Astrocyte (in vitro differentiated cells and primary cell): ENCODE measurements around the gene RPS4Y1.

Source experiments
- EZH2 ChIP-seq: IDR thresholded peaks from 2 replicates; pipeline ENCODE4 v1.6.1; 2012; ENCODE audit warnings: mild to moderate bottlenecking, low read length, inconsistent platforms; ENCODE audit not compliant: insufficient read depth
- TF ChIP-seq, protein P1 (sequence below): IDR thresholded peaks from 2 replicates; pipeline ENCODE4 v1.5.1; 2011; ENCODE audit warnings: low read depth, mild to moderate bottlenecking, inconsistent platforms, low read length, moderate library complexity; ENCODE audit not compliant: insufficient read depth

DNA sequence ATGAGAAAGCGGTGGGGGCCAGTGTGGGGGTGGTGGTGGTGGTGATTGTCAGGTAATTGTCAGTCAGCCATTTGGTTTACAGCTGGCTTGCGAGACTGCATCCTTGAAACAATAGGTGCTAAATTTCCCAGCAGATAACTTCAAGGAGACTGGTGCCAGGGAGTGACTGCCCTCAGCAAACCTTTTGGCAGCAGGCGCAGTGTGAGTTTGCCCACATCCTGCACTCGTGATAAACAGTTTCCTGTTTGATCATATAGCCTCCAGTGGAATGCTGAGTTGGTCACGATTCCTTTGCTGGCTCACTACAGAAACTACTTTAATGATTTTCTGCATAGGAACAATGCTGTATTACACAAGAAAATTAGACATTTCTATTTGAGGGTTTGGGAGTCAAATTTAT is 46.0 kb downstream of the RPS4Y1 start:
- no peak for TF ChIP-seq EZH2
- TF ChIP-seq, protein P1, sequence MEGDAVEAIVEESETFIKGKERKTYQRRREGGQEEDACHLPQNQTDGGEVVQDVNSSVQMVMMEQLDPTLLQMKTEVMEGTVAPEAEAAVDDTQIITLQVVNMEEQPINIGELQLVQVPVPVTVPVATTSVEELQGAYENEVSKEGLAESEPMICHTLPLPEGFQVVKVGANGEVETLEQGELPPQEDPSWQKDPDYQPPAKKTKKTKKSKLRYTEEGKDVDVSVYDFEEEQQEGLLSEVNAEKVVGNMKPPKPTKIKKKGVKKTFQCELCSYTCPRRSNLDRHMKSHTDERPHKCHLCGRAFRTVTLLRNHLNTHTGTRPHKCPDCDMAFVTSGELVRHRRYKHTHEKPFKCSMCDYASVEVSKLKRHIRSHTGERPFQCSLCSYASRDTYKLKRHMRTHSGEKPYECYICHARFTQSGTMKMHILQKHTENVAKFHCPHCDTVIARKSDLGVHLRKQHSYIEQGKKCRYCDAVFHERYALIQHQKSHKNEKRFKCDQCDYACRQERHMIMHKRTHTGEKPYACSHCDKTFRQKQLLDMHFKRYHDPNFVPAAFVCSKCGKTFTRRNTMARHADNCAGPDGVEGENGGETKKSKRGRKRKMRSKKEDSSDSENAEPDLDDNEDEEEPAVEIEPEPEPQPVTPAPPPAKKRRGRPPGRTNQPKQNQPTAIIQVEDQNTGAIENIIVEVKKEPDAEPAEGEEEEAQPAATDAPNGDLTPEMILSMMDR, result no peak
